Testis (tissue), 2 donors: ENCODE data around the gene CEP85L.

Experiments used
- CTCF ChIP-seq, 3 experiments: fragments of 450-650 bp in 2 of 3; fragments of 200-600 bp in 1 of 3; sonication (generic) in 1 of 3; IDR thresholded peaks; one replicate each; pipeline ENCODE4 v1.5.1; 2016 to 2019; ENCODE audit warnings: antibody characterized with exemption in 3 of 3, mild to moderate bottlenecking in 2 of 3, moderate library complexity in 1 of 3
- POLR2A ChIP-seq: fragments of 450-650 bp; IDR thresholded peaks from one replicate; pipeline ENCODE4 v1.6.1; 2017; ENCODE audit warnings: antibody characterized with exemption, mild to moderate bottlenecking, moderate library complexity

GRCh38 chr6:118562248-118562647 is 89.1 kb downstream of the CEP85L start:
- TF ChIP-seq CTCF (IDR thresholded peaks at IDR 0.05): no peak
- TF ChIP-seq POLR2A: no peak
